K562 (cell line): ENCODE results near the gene ANO10. TPM values are rescaled to one million over a fixed set of nuclear protein-coding genes. Genes with fewer than 3 reads are reported as not detected.
A peak's percentile ranks its signal among the peaks of the same experiment; 100 is the strongest.

Experiments used
- ARID1B ChIP-seq: fragments of 450-650 bp; IDR thresholded peaks from 2 replicates; pipeline ENCODE4 v1.6.1; 2016; ENCODE audit warnings: antibody characterized with exemption, mild to moderate bottlenecking, inconsistent platforms
- CHD1 ChIP-seq: fragments of 200-600 bp; sonication (generic); IDR thresholded peaks from one replicate; pipeline ENCODE4 v1.6.1; 2012; ENCODE audit warnings: mild to moderate bottlenecking, moderate library complexity, low read length, inconsistent platforms
- MBD2 ChIP-seq: sonication (generic); IDR thresholded peaks from 2 replicates; pipeline ENCODE4 v1.6.1; 2016; ENCODE audit warnings: low read depth, borderline replicate concordance
- MTA2 ChIP-seq: fragments of 450-650 bp; IDR thresholded peaks from 2 replicates; pipeline ENCODE4 v1.6.1; 2016; ENCODE audit warnings: low read depth
- NONO ChIP-seq, 2 experiments: fragments of 200-400 bp in 1 of 2; fragments of 450-650 bp in 1 of 2; formaldehyde crosslinking in 1 of 2; IDR thresholded peaks; 2 replicates each; pipeline ENCODE4 v1.6.1; 2017; ENCODE audit warnings: low read depth in 2 of 2, mild to moderate bottlenecking in 2 of 2, moderate library complexity in 2 of 2, low read length in 1 of 2
- POLR2H ChIP-seq: IDR thresholded peaks from 2 replicates; pipeline ENCODE4 v1.6.1; 2016; ENCODE audit warnings: missing genetic modification characterization, low read depth, mild to moderate bottlenecking, control low read depth, missing compliant biosample characterization, moderate library complexity
- POLR3G ChIP-seq: IDR thresholded peaks from 2 replicates; pipeline ENCODE4 v1.6.1; 2011; ENCODE audit not compliant: insufficient read length, insufficient replicate concordance; ENCODE audit errors: extremely low read depth
- SRSF9 ChIP-seq: fragments of 200-400 bp; formaldehyde crosslinking; IDR thresholded peaks from 2 replicates; pipeline ENCODE4 v1.6.1; 2017; ENCODE audit warnings: low read depth, low read length, borderline replicate concordance
- TSC22D4 ChIP-seq: fragments of 450-650 bp; IDR thresholded peaks from 2 replicates; pipeline ENCODE4 v1.6.1; 2016; ENCODE audit warnings: missing genetic modification characterization, missing biosample characterization, control low read depth
- U2AF1 ChIP-seq: fragments of 200-400 bp; formaldehyde crosslinking; optimal IDR thresholded peaks from 2 replicates; pipeline ENCODE3; 2017; ENCODE audit warnings: mild to moderate bottlenecking, low read depth, low read length, moderate library complexity
- ZNF311 ChIP-seq: fragments of 250-450 bp; sonication (Bioruptor Pico); IDR thresholded peaks from 2 replicates; pipeline ENCODE4 v1.4.0; 2020; ENCODE audit warnings: mild to moderate bottlenecking, moderate library complexity
- ZNF644 ChIP-seq: fragments of 200-800 bp; sonication (Bioruptor generic); IDR thresholded peaks from 2 replicates; pipeline ENCODE4 v1.6.1; 2016; ENCODE audit warnings: low read depth, missing genetic modification characterization, missing compliant biosample characterization
- polyA plus RNA-seq, 8 experiments: library from polyadenylated mRNA; depleted of rRNA in 4 of 8; stranded (reverse) in 5 of 8; unstranded in 3 of 8; fragments of >200 nt; fragmentation: Nextera tagmentation in 2 of 8; fragmentation: Illumina TruSeq in 1 of 8; extraction: Ambion mirVana in 2 of 8; extraction: Trizol in 1 of 8; gene quantifications; 2 replicates each; pipeline versions ENCODE4 v1.2.1 to v1.2.3, GENCODE V29; 2011 to 2014; ENCODE audit warnings: inconsistent platforms in 1 of 8, missing spikeins in 1 of 8
- total RNA-seq, 7 experiments: library from RNA; depleted of rRNA in 6 of 7; stranded (reverse); fragments of >200 nt in 6 of 7; fragmentation: Illumina TruSeq in 2 of 7; extraction: Trizol in 2 of 7; gene quantifications; 2 replicates each; pipeline versions ENCODE4 v1.2.1 to v1.2.3, GENCODE V29; 2011 to 2021; ENCODE audit warnings: low replicate concordance in 1 of 7
- TF ChIP-seq, protein P1 (sequence below): fragments of 250-450 bp; sonication (Bioruptor Pico); IDR thresholded peaks from 2 replicates; pipeline ENCODE4 v1.8.0; 2021; ENCODE audit warnings: moderate library complexity, mild to moderate bottlenecking, inconsistent platforms
- TF ChIP-seq, protein P2 (sequence below): fragments of 250-450 bp; sonication (Bioruptor Pico); IDR thresholded peaks from 2 replicates; pipeline ENCODE4 v1.5.0; 2022; ENCODE audit warnings: mild to moderate bottlenecking
- TF ChIP-seq, protein P3 (sequence below): fragments of 450-650 bp; formaldehyde crosslinking; IDR thresholded peaks from 2 replicates; pipeline ENCODE4 v1.4.0; 2022; ENCODE audit warnings: missing genetic modification characterization
- TF ChIP-seq, protein P4 (sequence below): IDR thresholded peaks from 2 replicates; pipeline ENCODE4 v1.6.1; 2014; ENCODE audit warnings: antibody characterized with exemption
- TF ChIP-seq, protein P5 (sequence below): sonication (generic); formaldehyde crosslinking; IDR thresholded peaks from 2 replicates; pipeline ENCODE4 v1.8.0; 2022; ENCODE audit warnings: missing genetic modification reagents, mild to moderate bottlenecking, borderline replicate concordance
- TF ChIP-seq, protein P6 (sequence below): fragments of 450-650 bp; conservative IDR thresholded peaks from 2 replicates; pipeline ENCODE4 v1.6.1; 2016; ENCODE audit warnings: missing genetic modification characterization, low read depth, mild to moderate bottlenecking, missing compliant biosample characterization, moderate library complexity

The ANO10 gene
- total and polyA plus RNA-seq, 9 of the 15 experiments (the other 6 are each of a cell fraction or from before 2014, with no cell fraction given), result 6.4 to 46.0 (median 32.3) TPM

DNA sequence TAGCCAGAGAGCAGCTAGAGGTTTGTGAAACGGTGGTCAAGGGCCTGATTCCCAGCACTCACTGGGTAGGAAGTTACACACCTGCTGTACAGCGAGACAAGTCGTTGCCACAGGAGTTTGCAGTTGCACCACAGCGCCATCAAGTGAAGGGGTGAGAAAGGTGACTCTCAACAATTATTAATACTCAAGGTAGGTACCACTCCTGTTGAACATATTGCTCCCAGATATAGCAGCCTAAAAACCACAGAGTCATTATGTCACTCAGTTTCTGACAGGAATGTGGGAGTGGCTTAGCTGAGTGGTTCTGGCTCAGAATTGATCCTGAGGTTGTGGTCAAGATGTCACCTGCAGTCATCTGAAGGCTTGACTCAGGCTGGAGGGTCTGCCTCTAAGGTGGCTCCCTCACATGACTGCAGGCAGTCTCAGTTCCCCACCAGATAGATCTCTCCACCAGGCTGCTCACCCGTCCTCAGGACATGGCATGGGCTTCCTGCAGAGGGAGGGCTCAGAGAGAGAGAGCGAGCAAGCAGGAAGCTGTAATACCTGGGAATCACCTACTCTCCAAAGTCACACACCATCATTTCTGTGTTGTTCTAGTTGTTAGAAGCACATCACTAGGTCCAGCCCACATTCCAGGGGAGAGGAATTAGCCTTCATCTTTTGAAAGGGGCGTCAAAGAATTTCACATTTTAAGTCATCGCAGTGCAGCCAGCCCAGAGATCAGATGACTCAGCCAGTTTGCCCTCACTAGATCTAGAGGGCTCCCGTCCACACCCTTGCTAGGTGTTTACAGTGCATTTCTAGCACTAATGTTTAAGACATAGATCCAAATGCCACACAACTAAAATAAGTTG is 17.0 kb upstream of the ANO10 start (continued):
- TF ChIP-seq, protein P1, sequence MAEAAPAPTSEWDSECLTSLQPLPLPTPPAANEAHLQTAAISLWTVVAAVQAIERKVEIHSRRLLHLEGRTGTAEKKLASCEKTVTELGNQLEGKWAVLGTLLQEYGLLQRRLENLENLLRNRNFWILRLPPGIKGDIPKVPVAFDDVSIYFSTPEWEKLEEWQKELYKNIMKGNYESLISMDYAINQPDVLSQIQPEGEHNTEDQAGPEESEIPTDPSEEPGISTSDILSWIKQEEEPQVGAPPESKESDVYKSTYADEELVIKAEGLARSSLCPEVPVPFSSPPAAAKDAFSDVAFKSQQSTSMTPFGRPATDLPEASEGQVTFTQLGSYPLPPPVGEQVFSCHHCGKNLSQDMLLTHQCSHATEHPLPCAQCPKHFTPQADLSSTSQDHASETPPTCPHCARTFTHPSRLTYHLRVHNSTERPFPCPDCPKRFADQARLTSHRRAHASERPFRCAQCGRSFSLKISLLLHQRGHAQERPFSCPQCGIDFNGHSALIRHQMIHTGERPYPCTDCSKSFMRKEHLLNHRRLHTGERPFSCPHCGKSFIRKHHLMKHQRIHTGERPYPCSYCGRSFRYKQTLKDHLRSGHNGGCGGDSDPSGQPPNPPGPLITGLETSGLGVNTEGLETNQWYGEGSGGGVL (CRISPR knock-in tag), result no peak
- TF ChIP-seq ZNF644 (tag) (no peak), ARID1B (peak; percentile 53; the same call in 1 of the 2 replicates), ZNF311 (no peak), TSC22D4 (tag) (no peak), MTA2 (no peak), POLR2H (tag) (no peak), POLR3G (no peak), NONO (IDR thresholded peaks at IDR 0.05; ENCODE audit: low read depth in 2 of 2, low read length in 1 of 2) (no peak), U2AF1 (no peak), MBD2 (no peak), CHD1 (no peak), SRSF9 (no peak)
- TF ChIP-seq, protein P2, sequence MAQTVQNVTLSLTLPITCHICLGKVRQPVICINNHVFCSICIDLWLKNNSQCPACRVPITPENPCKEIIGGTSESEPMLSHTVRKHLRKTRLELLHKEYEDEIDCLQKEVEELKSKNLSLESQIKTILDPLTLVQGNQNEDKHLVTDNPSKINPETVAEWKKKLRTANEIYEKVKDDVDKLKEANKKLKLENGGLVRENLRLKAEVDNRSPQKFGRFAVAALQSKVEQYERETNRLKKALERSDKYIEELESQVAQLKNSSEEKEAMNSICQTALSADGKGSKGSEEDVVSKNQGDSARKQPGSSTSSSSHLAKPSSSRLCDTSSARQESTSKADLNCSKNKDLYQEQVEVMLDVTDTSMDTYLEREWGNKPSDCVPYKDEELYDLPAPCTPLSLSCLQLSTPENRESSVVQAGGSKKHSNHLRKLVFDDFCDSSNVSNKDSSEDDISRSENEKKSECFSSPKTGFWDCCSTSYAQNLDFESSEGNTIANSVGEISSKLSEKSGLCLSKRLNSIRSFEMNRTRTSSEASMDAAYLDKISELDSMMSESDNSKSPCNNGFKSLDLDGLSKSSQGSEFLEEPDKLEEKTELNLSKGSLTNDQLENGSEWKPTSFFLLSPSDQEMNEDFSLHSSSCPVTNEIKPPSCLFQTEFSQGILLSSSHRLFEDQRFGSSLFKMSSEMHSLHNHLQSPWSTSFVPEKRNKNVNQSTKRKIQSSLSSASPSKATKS (CRISPR knock-in tag), result no peak
- TF ChIP-seq, protein P3, sequence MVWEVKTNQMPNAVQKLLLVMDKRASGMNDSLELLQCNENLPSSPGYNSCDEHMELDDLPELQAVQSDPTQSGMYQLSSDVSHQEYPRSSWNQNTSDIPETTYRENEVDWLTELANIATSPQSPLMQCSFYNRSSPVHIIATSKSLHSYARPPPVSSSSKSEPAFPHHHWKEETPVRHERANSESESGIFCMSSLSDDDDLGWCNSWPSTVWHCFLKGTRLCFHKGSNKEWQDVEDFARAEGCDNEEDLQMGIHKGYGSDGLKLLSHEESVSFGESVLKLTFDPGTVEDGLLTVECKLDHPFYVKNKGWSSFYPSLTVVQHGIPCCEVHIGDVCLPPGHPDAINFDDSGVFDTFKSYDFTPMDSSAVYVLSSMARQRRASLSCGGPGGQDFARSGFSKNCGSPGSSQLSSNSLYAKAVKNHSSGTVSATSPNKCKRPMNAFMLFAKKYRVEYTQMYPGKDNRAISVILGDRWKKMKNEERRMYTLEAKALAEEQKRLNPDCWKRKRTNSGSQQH (CRISPR knock-in tag), result no peak
- TF ChIP-seq, protein P4, sequence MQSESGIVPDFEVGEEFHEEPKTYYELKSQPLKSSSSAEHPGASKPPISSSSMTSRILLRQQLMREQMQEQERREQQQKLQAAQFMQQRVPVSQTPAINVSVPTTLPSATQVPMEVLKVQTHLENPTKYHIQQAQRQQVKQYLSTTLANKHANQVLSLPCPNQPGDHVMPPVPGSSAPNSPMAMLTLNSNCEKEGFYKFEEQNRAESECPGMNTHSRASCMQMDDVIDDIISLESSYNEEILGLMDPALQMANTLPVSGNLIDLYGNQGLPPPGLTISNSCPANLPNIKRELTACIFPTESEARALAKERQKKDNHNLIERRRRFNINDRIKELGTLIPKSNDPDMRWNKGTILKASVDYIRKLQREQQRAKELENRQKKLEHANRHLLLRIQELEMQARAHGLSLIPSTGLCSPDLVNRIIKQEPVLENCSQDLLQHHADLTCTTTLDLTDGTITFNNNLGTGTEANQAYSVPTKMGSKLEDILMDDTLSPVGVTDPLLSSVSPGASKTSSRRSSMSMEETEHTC, result no peak
- TF ChIP-seq, protein P5, sequence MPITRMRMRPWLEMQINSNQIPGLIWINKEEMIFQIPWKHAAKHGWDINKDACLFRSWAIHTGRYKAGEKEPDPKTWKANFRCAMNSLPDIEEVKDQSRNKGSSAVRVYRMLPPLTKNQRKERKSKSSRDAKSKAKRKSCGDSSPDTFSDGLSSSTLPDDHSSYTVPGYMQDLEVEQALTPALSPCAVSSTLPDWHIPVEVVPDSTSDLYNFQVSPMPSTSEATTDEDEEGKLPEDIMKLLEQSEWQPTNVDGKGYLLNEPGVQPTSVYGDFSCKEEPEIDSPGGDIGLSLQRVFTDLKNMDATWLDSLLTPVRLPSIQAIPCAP (CRISPR knock-in tag), result no peak
- TF ChIP-seq, protein P6, sequence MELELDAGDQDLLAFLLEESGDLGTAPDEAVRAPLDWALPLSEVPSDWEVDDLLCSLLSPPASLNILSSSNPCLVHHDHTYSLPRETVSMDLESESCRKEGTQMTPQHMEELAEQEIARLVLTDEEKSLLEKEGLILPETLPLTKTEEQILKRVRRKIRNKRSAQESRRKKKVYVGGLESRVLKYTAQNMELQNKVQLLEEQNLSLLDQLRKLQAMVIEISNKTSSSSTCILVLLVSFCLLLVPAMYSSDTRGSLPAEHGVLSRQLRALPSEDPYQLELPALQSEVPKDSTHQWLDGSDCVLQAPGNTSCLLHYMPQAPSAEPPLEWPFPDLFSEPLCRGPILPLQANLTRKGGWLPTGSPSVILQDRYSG (tag), result peak; percentile 32; the same call in 1 of the 2 replicates
